HCT116 (cell line): ENCODE data around the gene CDH11. TPM values are rescaled to one million over a fixed set of nuclear protein-coding genes. Genes with fewer than 3 reads are reported as not detected.

Experiments
- ATAC-seq: fragments of 200-7000 bp; cut with Tn5 transposase; 2 replicates; pipeline ENCODE4 v1.9.1; 2020; ENCODE audit warnings: mild to moderate bottlenecking, moderate library complexity
- BruUV-seq: library from RNA; stranded (reverse); fragments of 400-500 nt; replicated peaks from 2 replicates; lab custom pipeline; 2021; lab: Mats Ljungman, UMichigan
- CTCF ChIA-PET: fragments of 300-600 bp; sonication (Branson Sonifier 250); formaldehyde crosslinking; loops from one replicate; lab custom pipeline; 2021; ENCODE audit warnings: antibody characterized with exemption; lab: Charles Lee
- POLR2A ChIA-PET: fragments of 300-600, 350-600 bp; sonication (Branson Sonifier 250); formaldehyde crosslinking; loops from one replicate; lab custom pipeline; 2021; ENCODE audit warnings: antibody characterized with exemption; lab: Charles Lee
- RAD21 ChIA-PET, 2 experiments: fragments of 300-600 bp; sonication (Branson Sonifier 250); formaldehyde crosslinking; loops; one replicate each; lab custom pipeline; 2023; ENCODE audit warnings: low total read pairs in 2 of 2; ENCODE audit not compliant: uncharacterized antibody in 2 of 2, unreplicated experiment in 2 of 2, low non-redundant PET in 1 of 2; lab: Charles Lee
- DNase-seq: peaks from one replicate; pipeline ENCODE4 v3.0.0-alpha.2; 2010; ENCODE audit warnings: low read depth, low spot score
- H2AFZ ChIP-seq: fragments of 200-600 bp; shearing (Covaris generic), sonication (generic); 2 replicates; pipeline ENCODE4 v1.6.1; 2017; ENCODE audit warnings: low read depth, mixed run types, mixed read lengths, antibody characterized with exemption, low read length; ENCODE audit not compliant: poor library complexity, severe bottlenecking
- H3K27ac ChIP-seq: 2 replicates; pipeline ENCODE4 v1.5.1; 2012; ENCODE audit warnings: low read depth, low read length
- H3K27me3 ChIP-seq: fragments of 200-600 bp; sonication (generic); 2 replicates; pipeline ENCODE4 v1.6.1; 2016; ENCODE audit warnings: mixed run types, low read length, mixed read lengths; ENCODE audit not compliant: insufficient read depth
- H3K36me3 ChIP-seq, 2 experiments: fragments of 200-500 bp in 1 of 2; fragments of 200-600 bp in 1 of 2; sonication (Bioruptor generic) in 1 of 2; sonication (generic) in 1 of 2; 2 replicates each; pipeline versions ENCODE4 v1.5.1 to v1.6.1; 2014 to 2016; ENCODE audit warnings: low read length in 2 of 2, inconsistent platforms in 1 of 2, mixed read lengths in 1 of 2, mixed run types in 1 of 2; ENCODE audit not compliant: insufficient read depth in 2 of 2, control insufficient read depth in 1 of 2
- H3K4me1 ChIP-seq, 2 experiments: fragments of 200-600 bp in 1 of 2; sonication (generic) in 1 of 2; 2 replicates each; pipeline versions ENCODE4 v1.5.1 to v1.6.1; 2012 to 2017; ENCODE audit warnings: low read length in 2 of 2, inconsistent platforms in 1 of 2, mild to moderate bottlenecking in 1 of 2, mixed read lengths in 1 of 2, mixed run types in 1 of 2, moderate library complexity in 1 of 2; ENCODE audit not compliant: insufficient read depth in 2 of 2, control insufficient read depth in 1 of 2
- H3K4me2 ChIP-seq: fragments of 200-600 bp; sonication (generic); 2 replicates; pipeline ENCODE4 v1.6.1; 2017; ENCODE audit warnings: mixed run types, low read length, mixed read lengths
- H3K4me3 ChIP-seq, 2 experiments: fragments of 200-600 bp in 1 of 2; sonication (generic) in 1 of 2; replicated peaks in 1 of 2; 2 replicates each; pipeline ENCODE4 v1.5.1; 2011 to 2016; ENCODE audit warnings: low read length in 2 of 2, control low read depth in 1 of 2, low read depth in 1 of 2, mild to moderate bottlenecking in 1 of 2, mixed read lengths in 1 of 2, mixed run types in 1 of 2
- H3K79me2 ChIP-seq: fragments of 200-600 bp; sonication (generic); 2 replicates; pipeline ENCODE4 v1.6.1; 2017; ENCODE audit warnings: mild to moderate bottlenecking, mixed run types, low read length, moderate library complexity, mixed read lengths; ENCODE audit not compliant: insufficient read depth
- H3K9ac ChIP-seq: fragments of 200-600 bp; sonication (generic); 2 replicates; pipeline ENCODE4 v1.6.1; 2016; ENCODE audit warnings: low read length, mixed read lengths
- H3K9me2 ChIP-seq: fragments of 200-600 bp; sonication (generic), shearing (Covaris generic); 2 replicates; pipeline ENCODE4 v1.6.1; 2017; ENCODE audit warnings: mixed run types, mild to moderate bottlenecking, moderate library complexity; ENCODE audit not compliant: insufficient read depth
- H3K9me3 ChIP-seq, 2 experiments: fragments of 200-500 bp in 1 of 2; fragments of 200-600 bp in 1 of 2; sonication (Bioruptor generic) in 1 of 2; sonication (generic) in 1 of 2; 2 replicates each; pipeline ENCODE4 v1.6.1; 2014 to 2017; ENCODE audit warnings: low read length in 2 of 2, mixed read lengths in 2 of 2, inconsistent platforms in 1 of 2, low read depth in 1 of 2, mild to moderate bottlenecking in 1 of 2, mixed run types in 1 of 2, moderate library complexity in 1 of 2; ENCODE audit not compliant: control insufficient read depth in 1 of 2, insufficient read depth in 1 of 2
- H4K20me1 ChIP-seq: fragments of 200-600 bp; sonication (generic), shearing (Covaris generic); 2 replicates; pipeline ENCODE4 v1.6.1; 2017; ENCODE audit warnings: mixed run types, mild to moderate bottlenecking, moderate library complexity; ENCODE audit not compliant: insufficient read depth
- CBX3 ChIP-seq: IDR thresholded peaks from 2 replicates; pipeline ENCODE4 v1.6.1; 2012; ENCODE audit warnings: low read depth
- CTCF ChIP-seq, 3 experiments: fragments of 200-600 bp in 1 of 3; sonication (generic) in 1 of 3; IDR thresholded peaks in 2 of 3; conservative IDR thresholded peaks in 1 of 3; 2 replicates each; pipeline ENCODE4 v1.5.1; 2012 to 2017; ENCODE audit warnings: low read depth in 2 of 3, low read length in 2 of 3, antibody characterized with exemption in 1 of 3, borderline replicate concordance in 1 of 3, control low read depth in 1 of 3, mild to moderate bottlenecking in 1 of 3, mixed read lengths in 1 of 3, mixed run types in 1 of 3, moderate library complexity in 1 of 3; ENCODE audit not compliant: insufficient read depth in 1 of 3
- ELF1 ChIP-seq: IDR thresholded peaks from 2 replicates; pipeline ENCODE4 v1.6.1; 2012; ENCODE audit warnings: low read depth, borderline replicate concordance
- EZH2 ChIP-seq: fragments of 200-600 bp; sonication (generic); IDR thresholded peaks from 2 replicates; pipeline ENCODE4 v1.6.1; 2017; ENCODE audit warnings: antibody characterized with exemption, mixed run types
- EZH2phosphoT487 ChIP-seq: fragments of 200-600 bp; IDR thresholded peaks from 2 replicates; pipeline ENCODE4 v1.6.1; 2018; ENCODE audit warnings: antibody characterized with exemption, borderline replicate concordance
- JUND ChIP-seq: IDR thresholded peaks from 2 replicates; pipeline ENCODE4 v1.6.1; 2012
- POLR2A ChIP-seq: IDR thresholded peaks from 2 replicates; pipeline ENCODE4 v1.7.0; 2011; ENCODE audit warnings: borderline replicate concordance; ENCODE audit not compliant: insufficient read depth, insufficient read length; ENCODE audit errors: extremely low read depth
- REST ChIP-seq: IDR thresholded peaks from 2 replicates; pipeline ENCODE4 v1.6.1; 2012; ENCODE audit warnings: low read depth
- SIN3A ChIP-seq: IDR thresholded peaks from 2 replicates; pipeline ENCODE4 v1.6.1; 2012; ENCODE audit warnings: low read depth
- SP1 ChIP-seq: IDR thresholded peaks from 2 replicates; pipeline ENCODE4 v1.6.1; 2012; ENCODE audit warnings: low read depth
- ZBTB33 ChIP-seq: IDR thresholded peaks from 2 replicates; pipeline ENCODE4 v1.6.1; 2011; ENCODE audit warnings: mild to moderate bottlenecking, low read length, moderate library complexity; ENCODE audit not compliant: insufficient replicate concordance; ENCODE audit errors: extremely low read depth
- intact Hi-C: fragments of 100-400 bp; cut with micrococcal nuclease; formaldehyde crosslinking; loops from 2 replicates; pipeline ENCODE4 v1.10.0; 2022
- total RNA-seq: library from RNA; stranded (reverse); gene quantifications from one replicate; pipeline ENCODE4 v1.2.1, GENCODE V29; 2021; ENCODE audit not compliant: unreplicated experiment

CDH11 gene
- total RNA-seq, 1 experiment from 2014 or later = 0.52 TPM

GRCh38 chr16:65075877-65076276, 46.0 kb downstream of the CDH11 start:
- peaks cover 0 to 18% of the 10 kb centered on the region in 2 experiments; a peak in 2 of 4 replicates for H3K9me3 ChIP-seq
- no peaks in the 10 kb centered on the region for H3K4me1 ChIP-seq
- no peak for ATAC-seq
- no peak for DNase-seq
- no peaks in the 10 kb centered on the region for H4K20me1 ChIP-seq
- POLR2A ChIA-PET = no interaction called here
- no peak overlapping the region for H3K4me3 ChIP-seq
- no TSS peak for BruUV-seq
- H2AFZ ChIP-seq = no peak overlapping the region
- no peaks in the 10 kb centered on the region for H3K27me3 ChIP-seq
- H3K9ac ChIP-seq = no peak overlapping the region
- TF ChIP-seq JUND (no peak), EZH2 (no peak), SP1 (no peak), CTCF (IDR thresholded peaks at IDR 0.05 in 2 of 3, conservative IDR thresholded peaks at IDR 0.05 in 1 of 3; ENCODE audit: borderline replicate concordance in 1 of 3, insufficient read depth in 1 of 3, low read depth in 2 of 3, low read length in 2 of 3) (no peak), EZH2phosphoT487 (no peak)
- CTCF ChIA-PET = no interaction called here
- RAD21 ChIA-PET = no interaction called here
- H3K36me3 ChIP-seq = no peaks in the 10 kb centered on the region
- no peak overlapping the region for H3K27ac ChIP-seq
- H3K9me2 ChIP-seq = no peaks in the 10 kb centered on the region
- intact Hi-C loops = no loop called here
- H3K4me2 ChIP-seq = no peak overlapping the region
- no peaks in the 10 kb centered on the region for H3K79me2 ChIP-seq

- ChIA-PET RAD21 (no interaction called here), POLR2A (no interaction called here), CTCF (no interaction called here)
- Histone ChIP-seq H3K79me2 (no peaks in the 10 kb centered on the region), H3K4me2 (no peak overlapping the region), H3K27ac (no peak overlapping the region), H3K27me3 (no peaks in the 10 kb centered on the region), H3K4me1 (no peaks in the 10 kb centered on the region), H3K9me2 (no peaks in the 10 kb centered on the region), H3K9ac (no peak overlapping the region), H3K4me3 (no peak overlapping the region), H4K20me1 (no peaks in the 10 kb centered on the region), H3K36me3 (no peaks in the 10 kb centered on the region), H2AFZ (no peak overlapping the region), H3K9me3 (peaks cover 0 to 17% of the 10 kb centered on the region in 2 experiments; a peak in 2 of 4 replicates)
- no peak for TF ChIP-seq POLR2A
- TF ChIP-seq REST = no peak
- no peak for TF ChIP-seq ELF1
- TF ChIP-seq SP1 = no peak
- no peak for TF ChIP-seq ZBTB33
- TF ChIP-seq EZH2 = no peak
- no peak for TF ChIP-seq SIN3A
- no peak for TF ChIP-seq CBX3
- intact Hi-C loops = no loop called here
- ATAC-seq = no peak
- DNase-seq = no peak
- no TSS peak for BruUV-seq
These were observed 50.2 kb downstream of the CDH11 start for GRCh38 chr16:65071433-65072311.
